ENCODE data around the gene RIPK1. TPM values are rescaled to one million over a fixed set of nuclear protein-coding genes. Genes with fewer than 3 reads are reported as not detected.

RIPK1 gene
- total and polyA plus RNA-seq, 10 of the 15 experiments (the other 5 are each of a cell fraction or from before 2014, with no cell fraction given) = 1.6 to 11.2 (median 6.3) TPM

GRCh38 chr6:3157131-3157933 is 89.0 kb downstream of the RIPK1 start, which contains the start of gene TUBB2A (continued):
- no peak for TF ChIP-seq NKRF (conservative IDR thresholded peaks at IDR 0.05)
- no peak for TF ChIP-seq HCFC1 (IDR thresholded peaks at IDR 0.05; ENCODE audit: low read length)
- no peak for TF ChIP-seq TCF3 (IDR thresholded peaks at IDR 0.05; ENCODE audit: borderline replicate concordance, insufficient read depth, low read depth, low read length)
- TF ChIP-seq RELB (IDR thresholded peaks at IDR 0.05; ENCODE audit: low read depth) = no peak
- TF ChIP-seq HSF1 (IDR thresholded peaks at IDR 0.05; ENCODE audit: low read depth, low read length) = no peak
- TF ChIP-seq MTA2 (IDR thresholded peaks at IDR 0.05; ENCODE audit: low read depth) = no peak
- no peak for TF ChIP-seq JUNB (IDR thresholded peaks at IDR 0.05)
- TF ChIP-seq E2F4 (IDR thresholded peaks at IDR 0.05; ENCODE audit: low read depth, low read length) = no peak
- no peak for TF ChIP-seq TCF7 (IDR thresholded peaks at IDR 0.05; ENCODE audit: borderline replicate concordance)
- no peak for TF ChIP-seq HDAC2 (IDR thresholded peaks at IDR 0.05)
- TF ChIP-seq BCL3 (IDR thresholded peaks at IDR 0.05; ENCODE audit: borderline replicate concordance, insufficient read depth, low read depth, low read length, poor library complexity, severe bottlenecking) = no peak
- TF ChIP-seq ZZZ3 (IDR thresholded peaks at IDR 0.05; ENCODE audit: control insufficient read depth, insufficient read length, low read depth) = no peak
- no peak for TF ChIP-seq SUPT20H (IDR thresholded peaks at IDR 0.05; ENCODE audit: borderline replicate concordance, control insufficient read depth, low read depth, low read length)
- TF ChIP-seq PKNOX1 (IDR thresholded peaks at IDR 0.05) = no peak
- TF ChIP-seq YBX1 (IDR thresholded peaks at IDR 0.05) = no peak
- no peak for TF ChIP-seq SIX5 (IDR thresholded peaks at IDR 0.05; ENCODE audit: low read depth, low read length, severe bottlenecking)
- no peak for TF ChIP-seq MLLT1 (IDR thresholded peaks at IDR 0.05)
- TF ChIP-seq BMI1 (IDR thresholded peaks at IDR 0.05; ENCODE audit: borderline replicate concordance) = no peak

All from GM12878 (cell line).